ENCODE data around the gene ADAMTS9.

ADAMTS9 gene

GRCh38 chr3:64687781-64688604 is at the start of gene ADAMTS9:
Gene ADAMTS9, minus strand, starts transcription at chr3:64688000. Its CDS starts 343 bp downstream, at chr3:64687657.
- H3K4me3 ChIP-seq (ENCODE audit: control insufficient read depth, low read depth, low read length), result peak within 1 kb of the TSS; percentile 70
- no peak for TF ChIP-seq CTCF (conservative IDR thresholded peaks at IDR 0.05; ENCODE audit: control insufficient read depth, insufficient read depth, low read depth, low read length)
- peak; percentile 54 for DNase-seq (ENCODE audit: low read depth)

GRCh38 chr3:64732576-64732975 is 44.8 kb upstream of the ADAMTS9 start:
- DNase-seq (ENCODE audit: low read depth), result peak; percentile 60
- no peak overlapping the region for H3K4me3 ChIP-seq (ENCODE audit: control insufficient read depth, low read depth, low read length)
- TF ChIP-seq CTCF (conservative IDR thresholded peaks at IDR 0.05; ENCODE audit: control insufficient read depth, insufficient read depth, low read depth, low read length), result no peak

- no peak for DNase-seq (ENCODE audit: low read depth)
- no peak for TF ChIP-seq CTCF (conservative IDR thresholded peaks at IDR 0.05; ENCODE audit: control insufficient read depth, insufficient read depth, low read depth, low read length)
- H3K4me3 ChIP-seq (ENCODE audit: control insufficient read depth, low read depth, low read length), result no peak overlapping the region
These were observed 42.9 kb upstream of the ADAMTS9 start for GRCh38 chr3:64730681-64731080.

GRCh38 chr3:64728994-64729393 is 41.2 kb upstream of the ADAMTS9 start:
- TF ChIP-seq CTCF (conservative IDR thresholded peaks at IDR 0.05; ENCODE audit: control insufficient read depth, insufficient read depth, low read depth, low read length), result no peak
- no peak for DNase-seq (ENCODE audit: low read depth)
- H3K4me3 ChIP-seq (ENCODE audit: control insufficient read depth, low read depth, low read length), result no peak overlapping the region

- DNase-seq (ENCODE audit: low read depth), result no peak
- no peak for TF ChIP-seq CTCF (conservative IDR thresholded peaks at IDR 0.05; ENCODE audit: control insufficient read depth, insufficient read depth, low read depth, low read length)
- no peak overlapping the region for H3K4me3 ChIP-seq (ENCODE audit: control insufficient read depth, low read depth, low read length)
These were observed 40.6 kb upstream of the ADAMTS9 start for GRCh38 chr3:64728428-64728827.

DNA sequence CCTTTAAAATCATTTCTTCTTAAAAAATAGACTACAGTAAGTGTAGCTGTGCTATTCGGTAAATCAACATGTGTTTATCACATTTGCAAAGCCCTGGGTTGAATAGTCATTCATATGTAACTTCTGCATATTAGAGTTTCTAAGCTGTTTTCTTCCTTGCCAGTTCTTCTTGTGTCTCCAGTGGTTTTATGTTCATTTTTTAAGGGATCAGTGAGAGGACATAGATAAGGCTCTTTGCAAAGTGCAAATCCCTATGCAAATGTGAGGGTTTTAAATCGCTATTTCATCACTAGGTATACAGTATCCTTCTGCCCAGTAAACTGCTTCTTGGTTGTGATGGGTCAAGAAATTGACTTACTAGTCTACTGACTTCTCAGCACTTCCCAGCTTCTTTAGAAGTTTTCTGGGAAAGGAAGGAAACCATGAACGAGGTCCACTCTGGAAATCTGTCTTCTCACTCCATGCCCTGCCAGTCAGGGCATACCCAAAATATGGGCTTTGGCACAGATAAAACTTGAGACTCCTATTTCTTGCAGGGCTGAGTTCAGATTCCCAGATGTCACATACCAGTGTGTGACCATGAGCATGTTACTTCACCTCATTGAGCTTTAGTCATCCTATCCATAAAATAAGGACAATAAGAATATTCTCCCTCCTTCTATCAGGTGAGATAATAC is 38.8 kb upstream of the ADAMTS9 start:
- no peak for DNase-seq (ENCODE audit: low read depth)
- no peak overlapping the region for H3K4me3 ChIP-seq (ENCODE audit: control insufficient read depth, low read depth, low read length)
- no peak for TF ChIP-seq CTCF (conservative IDR thresholded peaks at IDR 0.05; ENCODE audit: control insufficient read depth, insufficient read depth, low read depth, low read length)
